K562 (cell line): ENCODE data around the gene P2RX1. TPM values are rescaled to one million over a fixed set of nuclear protein-coding genes. Genes with fewer than 3 reads are reported as not detected.
A peak's percentile ranks its signal among the peaks of the same experiment; 100 is the strongest.

Experiments used
- ATF7 ChIP-seq: fragments of 450-650 bp; IDR thresholded peaks from 2 replicates; pipeline ENCODE4 v1.7.1; 2014; ENCODE audit warnings: mild to moderate bottlenecking, moderate library complexity
- CUX1 ChIP-seq: fragments of 200-800 bp; sonication (Bioruptor generic); IDR thresholded peaks from 2 replicates; pipeline ENCODE4 v1.6.1; 2016; ENCODE audit warnings: missing genetic modification characterization, missing compliant biosample characterization
- DEAF1 ChIP-seq: fragments of 450-650 bp; formaldehyde crosslinking; IDR thresholded peaks from 2 replicates; pipeline ENCODE4 v1.4.0; 2020; ENCODE audit warnings: mild to moderate bottlenecking, moderate library complexity
- HBP1 ChIP-seq: fragments of 450-650 bp; formaldehyde crosslinking; IDR thresholded peaks from 2 replicates; pipeline ENCODE4 v1.4.0; 2022; ENCODE audit warnings: missing genetic modification characterization
- HMGN3 ChIP-seq: IDR thresholded peaks from 2 replicates; pipeline ENCODE4 v1.6.1; 2011; ENCODE audit warnings: borderline replicate concordance, low read depth, mild to moderate bottlenecking, mixed read lengths, low read length; ENCODE audit not compliant: insufficient read length; ENCODE audit errors: extremely low read depth
- JUN ChIP-seq, 2 experiments: sonication (generic) in 1 of 2; formaldehyde crosslinking in 1 of 2; IDR thresholded peaks; 2 replicates each; pipeline versions ENCODE4 v1.6.1 to v1.8.0; 2012 to 2022; ENCODE audit warnings: borderline replicate concordance in 2 of 2, mild to moderate bottlenecking in 2 of 2, improper control_type of control experiment in 1 of 2, low read depth in 1 of 2, low read length in 1 of 2, missing genetic modification reagents in 1 of 2
- LEF1 ChIP-seq: fragments of 450-650 bp; IDR thresholded peaks from 2 replicates; pipeline ENCODE4 v1.6.1; 2016; ENCODE audit warnings: mild to moderate bottlenecking
- MAX ChIP-seq: sonication (generic); formaldehyde crosslinking; IDR thresholded peaks from 2 replicates; pipeline ENCODE4 v1.9.0; 2022; ENCODE audit warnings: mild to moderate bottlenecking, missing genetic modification reagents
- MAZ ChIP-seq, 2 experiments: fragments of 450-650 bp in 1 of 2; sonication (generic) in 1 of 2; formaldehyde crosslinking; IDR thresholded peaks in 1 of 2; conservative IDR thresholded peaks in 1 of 2; 2 replicates each; pipeline versions ENCODE4 v1.4.0 to v1.5.0; 2020; ENCODE audit warnings: mild to moderate bottlenecking in 1 of 2, missing genetic modification reagents in 1 of 2
- MYC ChIP-seq, 2 experiments: fragments of 250-450 bp in 1 of 2; sonication (Bioruptor Pico) in 1 of 2; IDR thresholded peaks; 2 replicates each; pipeline versions ENCODE4 v1.5.1 to v1.6.1; 2012 to 2021; ENCODE audit warnings: low read depth in 2 of 2, borderline replicate concordance in 1 of 2, improper control_type of control experiment in 1 of 2, low read length in 1 of 2, mild to moderate bottlenecking in 1 of 2, moderate library complexity in 1 of 2
- NFXL1 ChIP-seq: fragments of 450-650 bp; formaldehyde crosslinking; IDR thresholded peaks from 2 replicates; pipeline ENCODE4 v1.4.0; 2021; ENCODE audit warnings: mild to moderate bottlenecking
- NKRF ChIP-seq: fragments of 450-650 bp; IDR thresholded peaks from 2 replicates; pipeline ENCODE4 v1.6.1; 2016; ENCODE audit warnings: borderline replicate concordance
- SMARCE1 ChIP-seq: fragments of 450-650 bp; IDR thresholded peaks from 2 replicates; pipeline ENCODE4 v1.7.1; 2016; ENCODE audit warnings: mild to moderate bottlenecking
- ZNF717 ChIP-seq: fragments of 250-450 bp; sonication (Bioruptor Pico); IDR thresholded peaks from 2 replicates; pipeline ENCODE4 v1.5.0; 2021
- polyA plus RNA-seq, 8 experiments: library from polyadenylated mRNA; depleted of rRNA in 4 of 8; stranded (reverse) in 5 of 8; unstranded in 3 of 8; fragments of >200 nt; fragmentation: Nextera tagmentation in 2 of 8; fragmentation: Illumina TruSeq in 1 of 8; extraction: Ambion mirVana in 2 of 8; extraction: Trizol in 1 of 8; gene quantifications; 2 replicates each; pipeline versions ENCODE4 v1.2.1 to v1.2.3, GENCODE V29; 2011 to 2014; ENCODE audit warnings: inconsistent platforms in 1 of 8, missing spikeins in 1 of 8
- total RNA-seq, 7 experiments: library from RNA; depleted of rRNA in 6 of 7; stranded (reverse); fragments of >200 nt in 6 of 7; fragmentation: Illumina TruSeq in 2 of 7; extraction: Trizol in 2 of 7; gene quantifications; 2 replicates each; pipeline versions ENCODE4 v1.2.1 to v1.2.3, GENCODE V29; 2011 to 2021; ENCODE audit warnings: low replicate concordance in 1 of 7

Gene P2RX1
- total and polyA plus RNA-seq, 9 of the 15 experiments (the other 6 are each of a cell fraction or from before 2014, with no cell fraction given): 0.27 to 20.3 (median 10.3) TPM

GRCh38 chr17:3888343-3889171, 27.7 kb downstream of the P2RX1 start (continued):
- TF ChIP-seq NKRF: peak; percentile 58; the same call in 1 of the 2 replicates
- TF ChIP-seq ZNF717: no peak
- TF ChIP-seq SMARCE1: peak; percentile 28; the same call in 1 of the 2 replicates
- peak; percentile 98 for TF ChIP-seq MAX (CRISPR knock-in tag)
- peak in 1 of 2 experiments; percentile 80 for TF ChIP-seq MAZ (CRISPR knock-in tag; conservative IDR thresholded peaks at IDR 0.05 in 1 of 2, IDR thresholded peaks at IDR 0.05 in 1 of 2)
- TF ChIP-seq HBP1 (CRISPR knock-in tag): no peak
- peak; percentile 93 for TF ChIP-seq ATF7
- TF ChIP-seq NFXL1 (CRISPR knock-in tag): no peak
- TF ChIP-seq LEF1: no peak
- TF ChIP-seq JUN (IDR thresholded peaks at IDR 0.05; ENCODE audit: borderline replicate concordance, low read depth, low read length): peak; percentile 80
- 0 out of 2 replicates have a peak, but pooled peaks have one; percentile 60 for TF ChIP-seq JUN (CRISPR knock-in tag; IDR thresholded peaks at IDR 0.05; ENCODE audit: borderline replicate concordance)
- no peak for TF ChIP-seq DEAF1 (CRISPR knock-in tag)
- TF ChIP-seq CUX1: 0 out of 2 replicates have a peak, but pooled peaks have one; percentile 48
- TF ChIP-seq HMGN3: peak; percentile 75
- TF ChIP-seq MYC (IDR thresholded peaks at IDR 0.05; ENCODE audit: low read depth, low read length): peak; percentile 91
- TF ChIP-seq MYC (CRISPR knock-in tag; IDR thresholded peaks at IDR 0.05; ENCODE audit: borderline replicate concordance, low read depth): no peak; the same call in 1 of the 2 replicates
